Measurements from ENCODE around the gene NR4A3. TPM values are rescaled to one million over a fixed set of nuclear protein-coding genes. Genes with fewer than 3 reads are reported as not detected.

NR4A3 gene
- total RNA-seq, 1 donor from 2014 or later: 0.05 TPM

DNA sequence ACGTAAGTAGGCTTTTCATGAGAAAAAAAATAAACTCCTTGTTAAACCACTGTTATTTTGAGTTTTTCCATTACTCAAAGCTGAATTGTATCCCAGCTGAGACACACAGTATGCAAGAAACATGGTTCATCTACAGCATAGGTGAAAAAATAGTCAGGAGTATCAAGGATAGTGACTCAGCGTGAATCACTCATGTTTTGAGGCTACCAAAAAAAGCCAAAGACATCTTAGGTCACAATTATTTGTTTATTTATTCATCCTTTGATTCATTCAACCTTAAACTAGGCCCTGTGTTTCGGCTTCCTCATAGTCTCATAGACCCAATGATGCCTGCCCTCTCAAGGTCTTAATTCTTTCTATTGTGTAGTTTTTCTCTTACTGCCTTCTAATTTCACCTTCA lies 51.8 kb downstream of the NR4A3 start:
- no peak for DNase-seq (ENCODE audit: low read depth)

DNA sequence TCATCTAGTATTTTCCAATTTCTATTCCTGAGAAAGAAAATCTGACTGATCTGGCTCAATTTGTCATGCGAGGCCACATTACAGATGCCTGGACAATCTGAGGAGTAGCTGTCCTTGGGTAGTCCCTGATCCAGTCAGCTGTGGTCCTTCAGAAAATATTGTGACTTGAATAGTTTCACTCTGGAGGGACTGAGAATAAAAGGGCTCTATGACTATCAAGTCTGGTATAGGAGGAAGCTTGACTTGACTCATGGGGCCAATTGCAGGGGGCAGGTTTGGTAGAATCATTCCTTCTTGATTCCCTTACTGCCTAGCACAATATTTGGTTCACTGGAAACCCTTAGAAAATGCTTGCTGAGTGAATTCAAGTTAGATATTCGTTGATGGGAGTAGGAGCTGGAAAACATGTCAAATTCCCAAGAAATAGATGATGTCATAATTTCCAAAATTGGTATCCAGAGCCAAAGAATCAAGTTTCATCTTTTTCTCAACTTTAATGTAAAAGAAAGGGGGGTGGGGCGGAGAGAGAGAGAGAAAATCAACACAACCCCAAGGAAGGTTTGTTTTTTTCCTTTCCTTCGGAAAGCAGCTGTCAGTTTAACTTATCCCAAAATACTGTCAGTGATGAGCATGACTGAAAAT lies 52.4 kb downstream of the NR4A3 start:
- DNase-seq (ENCODE audit: low read depth): no peak

DNA sequence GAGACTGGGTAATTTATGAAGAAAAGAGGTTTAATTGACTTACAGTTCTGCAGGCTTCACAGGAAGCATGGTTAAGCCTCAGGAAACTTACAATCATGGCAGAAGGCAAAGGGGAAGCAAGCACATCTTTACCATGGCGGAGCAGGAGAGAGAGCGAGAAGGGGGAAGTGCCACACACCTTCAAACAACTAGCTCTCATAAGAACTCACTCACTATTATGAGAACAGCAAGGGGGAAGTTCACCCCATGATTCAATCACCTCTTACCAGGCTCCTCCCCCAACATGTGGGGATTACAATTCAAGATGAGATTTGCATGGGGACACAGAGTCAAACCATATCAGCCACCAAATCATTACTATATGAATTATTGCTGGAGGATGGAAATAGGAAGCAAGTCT lies 54.5 kb downstream of the NR4A3 start:
- DNase-seq (ENCODE audit: low read depth): no peak

DNA sequence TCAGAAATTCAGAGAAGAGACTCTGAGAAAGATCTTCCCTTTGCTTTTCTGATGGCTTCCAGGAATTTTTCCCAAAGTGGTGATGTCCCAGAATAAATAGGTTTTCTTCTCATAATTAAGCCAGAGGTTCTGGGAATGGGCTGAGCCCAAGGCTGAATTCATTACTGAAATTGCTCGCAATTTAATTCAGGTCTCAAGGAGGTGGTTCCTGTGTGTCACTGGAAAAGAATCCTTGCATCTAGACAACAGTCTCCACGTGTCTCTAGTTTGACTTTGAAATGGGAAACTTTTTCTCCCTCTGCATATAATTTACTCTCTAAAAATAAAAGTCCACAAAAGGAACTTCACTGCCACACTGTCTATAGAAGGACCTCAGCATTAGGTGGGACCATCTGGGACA lies 57.0 kb downstream of the NR4A3 start:
- no peak for DNase-seq (ENCODE audit: low read depth)

DNA sequence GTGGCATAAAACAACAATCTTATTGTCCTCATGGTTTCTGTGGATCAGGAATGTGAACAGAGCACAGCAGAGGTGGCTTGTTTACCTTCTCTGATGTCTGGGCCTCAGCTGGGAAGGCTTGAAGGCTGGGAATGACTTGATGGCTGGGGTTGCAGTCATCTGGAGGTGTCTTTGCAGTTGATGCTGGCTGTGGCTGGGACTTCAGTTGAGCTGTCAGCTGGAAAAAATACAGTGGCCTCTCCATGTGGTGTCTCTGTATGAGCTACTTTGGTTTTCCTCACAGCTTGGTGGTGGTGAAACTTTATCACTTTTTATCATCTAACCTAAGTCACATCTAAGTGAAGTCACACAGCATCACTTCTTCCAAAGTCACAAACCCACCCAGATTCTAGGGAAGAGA lies 60.1 kb downstream of the NR4A3 start:
- no peak for DNase-seq (ENCODE audit: low read depth)

DNA sequence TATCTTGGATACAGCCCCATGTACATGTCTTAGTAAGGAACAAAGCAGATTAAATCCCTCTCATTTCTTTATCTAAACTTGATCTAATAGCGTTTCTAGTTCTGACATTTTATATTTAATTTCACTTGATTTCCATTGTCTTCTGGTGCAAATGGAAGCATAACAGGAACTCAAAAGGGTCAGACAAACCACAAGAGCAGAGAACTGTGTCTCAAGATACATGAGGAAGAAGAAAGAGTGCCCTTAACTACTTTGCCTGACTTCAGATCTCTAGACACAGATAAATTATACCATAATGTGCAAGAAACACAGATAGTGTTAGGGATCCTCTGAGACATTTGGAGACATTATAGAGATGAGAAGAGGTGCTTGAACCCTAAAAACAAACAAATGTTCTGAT lies 64.1 kb downstream of the NR4A3 start:
- DNase-seq (ENCODE audit: low read depth): no peak

DNA sequence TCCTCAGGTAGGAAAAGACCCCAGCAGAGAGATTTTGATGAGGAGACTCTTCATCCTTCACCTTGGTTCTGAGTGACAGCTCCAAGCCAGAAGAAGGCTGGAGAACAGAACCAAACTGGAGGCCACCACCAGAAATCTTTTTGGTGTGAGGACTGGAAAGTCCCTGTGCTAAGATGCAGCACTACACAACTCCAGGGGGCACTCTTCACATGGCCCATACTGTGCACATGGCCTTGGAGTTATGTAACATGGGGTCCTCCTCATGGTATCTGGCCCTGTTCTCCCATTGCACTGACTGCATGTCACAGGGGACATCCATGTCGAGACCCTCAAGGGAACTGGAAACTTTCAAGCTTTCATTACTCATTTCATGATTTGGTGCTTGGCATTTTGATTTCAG lies 67.4 kb downstream of the NR4A3 start:
- no peak for DNase-seq (ENCODE audit: low read depth)

DNA sequence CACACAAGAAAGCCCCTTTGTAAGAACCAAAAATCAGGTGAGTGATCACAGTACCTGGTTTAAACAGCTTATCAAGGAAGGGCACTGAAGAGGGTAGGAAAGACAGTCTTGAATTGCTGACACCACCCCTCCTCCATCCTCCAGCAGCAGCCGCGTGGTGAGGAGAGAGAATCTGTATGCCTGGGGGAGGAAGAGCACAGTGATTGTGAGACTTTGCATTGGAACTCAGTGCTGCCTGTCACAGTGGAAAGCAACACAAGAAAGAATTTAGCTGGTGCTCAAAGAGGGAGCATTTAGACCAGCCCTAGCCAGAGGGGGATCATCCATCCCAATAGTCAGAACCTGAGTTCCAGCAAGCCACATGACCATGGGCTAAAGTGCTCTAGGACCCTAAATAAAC lies 73.1 kb downstream of the NR4A3 start:
- no peak for DNase-seq (ENCODE audit: low read depth)

DNA sequence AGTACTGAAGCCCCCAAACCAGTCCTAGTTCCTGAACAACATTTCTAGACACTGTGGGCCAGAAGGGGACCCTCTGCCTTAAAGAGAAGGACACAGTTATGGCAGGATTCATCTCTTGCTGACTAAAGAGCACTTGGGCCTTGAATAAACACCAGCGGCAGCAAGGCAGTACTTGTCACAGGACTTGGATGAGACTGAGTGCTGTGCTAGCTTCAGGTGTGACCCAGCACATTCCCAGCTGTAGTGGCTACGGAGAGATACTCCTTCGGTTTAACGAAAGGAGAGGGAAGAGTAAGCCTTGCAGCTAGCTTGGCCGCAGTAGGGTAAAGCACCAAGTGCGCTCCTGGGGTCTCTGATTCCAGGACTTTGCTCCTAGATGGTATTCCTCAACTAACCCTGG lies 73.8 kb downstream of the NR4A3 start:
- no peak for DNase-seq (ENCODE audit: low read depth)

DNA sequence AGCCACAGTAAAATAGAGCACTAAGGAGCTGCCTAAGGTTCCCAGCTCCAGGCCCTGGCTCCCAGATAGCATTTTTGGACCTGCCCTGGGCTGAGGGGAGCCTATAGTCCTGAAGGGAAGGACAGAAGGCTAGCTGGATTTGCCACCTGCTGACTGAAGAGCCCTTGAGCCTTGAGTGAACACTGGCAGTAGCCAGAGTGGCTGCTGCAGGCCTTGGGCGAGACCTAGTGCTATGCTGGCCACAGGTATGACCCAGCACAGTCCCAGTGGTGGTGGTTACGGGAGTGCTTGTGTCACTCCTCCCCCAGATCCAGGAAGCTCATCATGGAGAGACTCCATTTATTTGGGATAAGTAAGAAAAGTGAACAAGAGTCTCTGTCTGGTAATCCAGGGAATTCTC lies 74.4 kb downstream of the NR4A3 start:
- DNase-seq (ENCODE audit: low read depth): no peak

DNA sequence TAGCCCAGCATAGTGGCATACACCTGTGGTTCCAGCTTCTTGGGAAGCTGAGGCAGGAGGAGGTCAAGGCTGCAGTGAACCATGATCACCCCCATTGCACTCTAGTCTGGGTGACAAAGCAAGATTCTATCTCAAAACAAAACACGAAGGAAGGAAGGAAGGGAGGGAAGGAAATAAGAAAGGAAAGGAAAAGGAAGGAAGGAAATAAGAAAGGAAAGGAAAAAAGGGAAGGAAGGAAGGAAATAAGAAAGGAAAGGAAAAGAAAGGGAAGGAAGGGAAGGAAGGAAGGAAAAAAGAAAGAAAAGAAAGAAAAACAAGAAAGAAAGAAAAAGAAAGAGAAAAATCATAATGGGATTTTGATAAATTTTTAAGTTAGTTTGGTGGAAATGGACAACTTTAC lies 81.7 kb downstream of the NR4A3 start:
- DNase-seq (ENCODE audit: low read depth): no peak

DNA sequence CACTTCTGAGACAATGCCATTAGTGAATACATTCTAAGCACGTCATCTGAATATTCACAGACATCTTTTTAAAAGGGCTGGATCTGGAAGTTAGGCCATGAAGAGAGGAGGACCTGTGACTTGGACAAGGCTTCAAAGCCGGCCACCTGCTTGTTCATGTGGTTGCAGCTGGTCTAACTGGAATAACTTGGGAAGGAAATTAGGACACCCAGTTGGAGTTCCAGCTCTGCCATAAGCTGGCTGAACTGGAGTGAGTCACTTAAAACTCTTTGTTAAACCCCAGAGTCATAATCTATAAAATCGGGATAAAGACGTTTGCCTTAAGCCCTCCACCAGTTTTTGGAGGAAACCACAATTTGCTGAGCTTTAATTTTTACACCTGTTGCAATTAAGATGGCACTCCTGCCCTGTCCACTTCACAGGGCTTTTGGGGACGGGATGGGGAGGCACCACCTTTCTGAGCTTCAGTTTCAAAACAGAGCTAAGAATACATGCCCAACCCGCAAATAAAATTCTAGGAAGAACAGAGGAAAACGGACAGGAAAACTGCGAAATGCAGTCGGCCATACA lies 84.2 kb downstream of the NR4A3 start:
- DNase-seq (ENCODE audit: low read depth): peak; percentile 90

DNA sequence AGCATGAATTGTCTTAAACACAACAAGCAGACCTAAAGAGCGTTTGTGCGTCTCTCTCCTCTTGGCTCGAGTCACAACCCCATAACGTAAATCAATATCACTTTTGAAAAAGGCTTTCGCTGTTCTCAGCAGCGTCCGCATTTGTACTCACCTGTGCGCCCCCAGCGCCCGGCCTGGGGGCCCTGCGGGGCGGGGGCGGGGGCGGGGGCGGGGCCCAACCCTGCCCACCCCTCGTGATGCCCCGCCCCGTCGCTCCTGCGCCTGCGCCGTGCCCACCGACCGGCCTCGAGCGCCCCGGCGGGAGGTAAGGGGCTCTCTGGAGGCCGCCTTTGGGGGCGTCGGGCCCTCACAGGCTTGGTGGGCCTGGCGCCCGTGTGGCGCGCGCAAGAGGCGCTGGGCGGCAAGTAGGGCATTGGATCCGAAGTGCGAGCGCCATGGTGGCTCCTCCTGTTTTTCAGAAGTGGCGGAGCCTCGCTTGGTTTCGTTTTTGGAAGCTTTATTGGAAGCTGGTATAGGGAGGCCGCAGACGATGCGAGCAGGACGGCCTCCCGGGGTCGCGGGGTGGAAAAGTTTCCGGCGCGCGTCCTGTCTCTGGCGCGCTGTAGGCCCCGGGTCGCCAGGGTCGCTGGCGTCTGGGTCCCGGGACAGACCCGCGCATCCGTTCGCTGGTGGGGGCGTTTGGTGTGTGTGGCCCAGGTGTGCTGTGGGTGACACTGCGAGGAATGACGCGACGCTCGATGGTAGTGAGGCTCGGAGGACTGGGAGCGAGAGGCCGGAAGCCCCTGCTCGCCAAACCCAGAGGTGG lies 84.9 kb downstream of the NR4A3 start, which contains the start of gene STX17:
TSS of gene STX17 (plus strand) at position 252 of the 805 bp plus-strand sequence. CDS start 8,586 bp downstream, outside the sequence.
- DNase-seq (ENCODE audit: low read depth): peak; percentile 79

DNA sequence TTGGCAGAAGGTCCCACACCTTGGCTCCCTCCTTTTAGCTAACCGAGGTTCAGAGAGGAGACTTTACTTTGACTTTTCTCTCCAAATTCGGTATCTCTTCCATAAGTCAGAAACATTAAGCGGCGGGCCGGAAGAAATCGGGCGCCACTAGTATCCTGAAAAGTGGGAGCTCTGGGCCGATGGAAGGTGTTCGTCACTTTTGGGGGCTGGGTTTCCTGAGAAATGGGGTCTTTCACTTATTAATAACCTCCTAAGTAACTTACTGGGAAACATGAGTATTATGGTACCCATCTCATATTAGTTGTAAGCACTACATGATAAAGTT lies 85.5 kb downstream of the NR4A3 start:
- no peak for DNase-seq (ENCODE audit: low read depth)

DNA sequence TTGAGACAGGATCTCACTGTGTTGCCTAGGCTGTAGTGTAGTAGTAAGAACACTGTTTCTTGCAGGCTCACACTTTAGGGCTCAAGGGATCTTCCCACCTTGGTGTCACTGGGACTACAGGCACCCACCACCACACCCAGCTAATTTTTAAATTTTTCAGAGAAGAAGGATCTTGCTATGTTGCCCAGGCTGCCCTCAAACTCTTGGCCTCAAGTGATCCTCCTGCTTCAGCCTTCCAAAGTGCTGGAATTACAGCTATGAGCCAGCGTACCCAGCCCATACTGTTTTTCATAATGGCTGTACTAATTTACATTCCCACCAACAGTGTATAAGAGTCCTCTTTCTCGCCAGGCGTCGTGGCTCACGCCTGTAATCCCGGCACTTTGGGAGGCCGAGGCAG lies 89.9 kb downstream of the NR4A3 start:
- no peak for DNase-seq (ENCODE audit: low read depth)

Other genes with a start within 250 kb of the NR4A3 start
- 13.9 and 20.2 TPM in 2 replicates for gene STX17, start 84.8 kb downstream of the NR4A3 start, total RNA-seq

Data from myocyte (in vitro differentiated cells).